Activated naive CD8-positive, alpha-beta T cell treated with anti-CD3 and anti-CD28 coated beads, Interleukin-2, amount 50 U/mL, for 16 hours (primary cell): Measurements from ENCODE around the gene TMEM271.
"Not testable (repeated sequence)": the region's sequence is repeated elsewhere in the genome, so short reads cannot be mapped to it uniquely, and the experiment has no call there.

ENCODE experiments used
- DNase-seq: peaks from one replicate; pipeline ENCODE4 v3.0.0-alpha.2; 2020; ENCODE audit warnings: low read depth, low spot score

Gene TMEM271

DNA sequence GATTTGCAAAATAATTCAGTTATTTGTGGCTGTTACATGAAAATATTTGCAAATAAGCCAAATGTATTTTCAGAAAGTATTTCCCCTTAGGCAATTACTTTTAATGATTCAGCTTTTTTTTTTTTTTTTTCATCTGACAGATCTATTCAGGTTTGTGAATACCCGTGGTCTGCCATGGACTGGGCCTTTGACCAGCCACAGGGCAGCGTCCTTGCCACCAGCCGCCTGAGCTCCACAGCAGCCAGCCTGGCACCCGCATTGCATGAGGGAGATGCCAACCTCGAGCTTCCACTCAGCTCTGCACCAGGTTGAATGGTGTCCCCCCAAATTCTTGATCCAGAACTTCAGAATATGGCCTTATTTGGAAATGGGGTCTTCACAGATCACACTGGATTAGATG, 14.7 kb downstream of the TMEM271 start:
- DNase-seq, result no peak

DNA sequence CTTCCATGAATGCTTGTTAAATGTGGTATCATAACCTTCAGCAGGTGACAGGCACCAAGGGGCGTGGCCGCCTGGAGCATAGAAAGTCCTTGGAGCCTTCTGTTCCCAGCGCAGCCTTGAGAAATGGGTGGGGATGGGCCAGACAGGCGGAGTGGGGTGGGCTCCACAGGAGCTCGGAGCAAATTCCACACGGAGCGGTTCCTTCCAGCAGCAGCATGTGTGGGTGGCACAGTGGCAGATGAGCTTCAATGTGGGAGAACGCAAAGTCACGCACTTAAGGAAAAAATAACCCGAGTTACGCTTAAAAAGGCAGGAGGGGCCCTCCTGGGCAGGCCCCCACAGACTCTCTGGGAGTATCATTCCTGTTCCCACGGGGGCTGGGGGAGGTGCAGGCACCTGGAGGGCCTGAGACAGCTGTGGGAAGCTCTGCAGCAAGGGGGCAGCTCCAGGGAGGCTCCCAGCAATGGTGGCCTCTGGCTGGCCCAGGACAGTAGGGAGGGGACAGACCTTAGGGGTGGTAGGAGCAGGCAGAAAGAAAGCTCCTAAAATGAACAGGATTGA, 15.3 kb downstream of the TMEM271 start:
- no peak for DNase-seq

DNA sequence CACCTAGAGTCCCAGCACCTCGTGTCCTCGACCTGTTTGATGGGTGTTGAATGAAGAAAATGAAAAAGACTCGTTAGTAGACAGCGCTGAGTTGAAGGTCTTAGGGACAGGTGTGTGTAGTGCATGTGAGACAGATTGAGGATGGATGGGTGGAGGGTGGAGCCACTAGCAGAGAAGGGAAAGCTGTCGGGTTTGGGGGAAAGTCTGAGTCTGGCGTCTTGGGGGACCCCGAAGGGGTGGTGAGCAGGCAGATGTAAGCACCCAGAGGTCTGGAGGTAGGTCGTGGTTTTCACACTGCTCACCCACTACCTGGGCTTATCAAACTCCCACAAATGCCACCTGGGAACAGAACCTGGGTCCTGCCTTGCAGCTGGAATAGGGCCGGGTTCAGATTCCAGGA, 16.0 kb downstream of the TMEM271 start:
- DNase-seq, result no peak

DNA sequence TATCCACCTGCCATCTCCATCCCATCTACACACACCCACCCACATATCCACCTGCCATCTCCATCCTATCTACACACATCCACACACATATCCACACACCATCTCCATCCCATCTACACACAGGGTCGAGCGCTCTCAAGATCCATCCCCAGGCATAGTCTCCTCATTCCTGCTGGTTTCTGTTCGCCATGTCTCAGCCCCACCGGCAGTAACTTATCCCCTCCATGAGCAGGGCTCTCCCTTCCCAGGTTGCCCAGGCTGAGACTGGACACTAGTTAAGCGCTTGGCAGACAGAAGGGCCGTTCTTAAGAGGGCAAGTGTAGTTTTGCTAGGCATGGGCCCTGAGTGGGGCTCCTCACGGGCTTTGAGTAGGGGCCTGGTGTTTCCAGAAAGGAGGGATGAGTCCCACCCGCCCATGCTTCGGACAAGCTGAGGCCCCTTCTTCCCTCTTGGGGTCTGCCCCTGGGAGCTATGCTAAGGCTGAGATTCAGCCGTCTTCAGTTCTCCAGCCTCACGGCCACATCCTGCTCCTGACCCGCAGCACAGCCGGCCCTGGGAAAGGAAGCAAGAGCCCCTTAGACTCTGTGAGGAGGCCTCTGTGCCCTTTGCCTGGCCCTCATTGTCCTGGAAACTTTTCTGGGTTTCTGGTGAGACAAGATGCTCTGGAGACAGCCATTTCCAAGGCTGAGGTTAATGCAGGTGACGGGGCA, 20.4 kb downstream of the TMEM271 start:
- no peak for DNase-seq

DNA sequence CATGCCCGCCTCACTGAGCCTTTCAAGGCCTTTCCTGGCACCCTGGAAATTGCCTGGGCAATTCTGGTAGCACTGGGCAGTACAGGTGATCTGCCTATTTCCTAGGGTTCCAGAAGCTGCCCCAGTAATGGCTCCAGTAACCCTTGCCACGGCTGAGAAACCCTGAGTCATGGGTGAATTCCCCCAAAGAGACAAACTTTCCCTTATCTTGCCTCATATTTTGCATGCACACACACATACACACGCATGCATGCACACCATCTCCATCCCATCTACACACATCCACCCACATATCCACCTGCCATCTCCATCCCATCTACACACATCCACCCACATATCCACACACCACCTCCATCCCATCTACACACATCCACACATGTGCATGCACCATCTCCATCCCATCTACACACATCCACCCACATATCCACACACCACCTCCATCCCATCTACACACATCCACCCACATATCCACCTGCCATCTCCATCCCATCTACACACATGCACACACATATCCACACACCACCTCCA, 21.2 kb downstream of the TMEM271 start:
- not testable (repeated sequence) for DNase-seq

DNA sequence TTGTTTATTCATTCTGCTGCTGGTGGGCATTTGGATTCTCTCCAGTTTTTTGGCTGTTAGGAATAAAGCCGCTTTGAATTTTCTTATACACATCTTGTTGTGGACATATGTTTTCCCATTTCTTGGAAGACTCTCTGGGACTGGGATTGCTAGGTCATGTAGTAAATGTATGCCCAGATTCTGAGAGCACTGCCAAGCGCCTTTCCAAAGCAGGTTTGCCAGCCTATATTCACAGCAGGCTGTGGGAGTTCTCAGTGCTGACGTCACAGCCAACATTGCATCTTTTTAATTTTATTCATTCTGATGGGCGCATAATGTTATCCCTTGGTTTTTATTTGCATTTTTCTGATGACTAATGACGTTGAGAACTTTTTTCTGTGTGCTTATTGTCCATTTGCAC, 24.1 kb downstream of the TMEM271 start:
- no peak for DNase-seq

DNA sequence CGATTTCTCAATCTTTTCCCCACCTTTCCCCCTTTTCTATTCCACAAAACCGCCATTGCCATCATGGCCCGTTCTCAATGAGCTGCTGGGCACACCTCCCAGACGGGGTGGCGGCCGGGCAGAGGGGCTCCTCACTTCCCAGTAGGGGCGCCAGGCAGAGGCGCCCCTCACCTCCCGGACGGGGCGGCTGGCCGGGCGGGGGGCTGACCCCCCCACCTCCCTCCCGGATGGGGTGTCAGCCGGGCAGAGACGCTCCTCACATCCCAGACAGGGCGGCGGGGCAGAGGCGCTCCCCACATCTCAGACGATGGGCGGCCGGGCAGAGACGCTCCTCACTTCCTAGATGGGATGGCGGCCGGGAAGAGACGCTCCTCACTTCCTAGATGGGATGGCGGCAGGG, 25.8 kb downstream of the TMEM271 start:
- not testable (repeated sequence) for DNase-seq

DNA sequence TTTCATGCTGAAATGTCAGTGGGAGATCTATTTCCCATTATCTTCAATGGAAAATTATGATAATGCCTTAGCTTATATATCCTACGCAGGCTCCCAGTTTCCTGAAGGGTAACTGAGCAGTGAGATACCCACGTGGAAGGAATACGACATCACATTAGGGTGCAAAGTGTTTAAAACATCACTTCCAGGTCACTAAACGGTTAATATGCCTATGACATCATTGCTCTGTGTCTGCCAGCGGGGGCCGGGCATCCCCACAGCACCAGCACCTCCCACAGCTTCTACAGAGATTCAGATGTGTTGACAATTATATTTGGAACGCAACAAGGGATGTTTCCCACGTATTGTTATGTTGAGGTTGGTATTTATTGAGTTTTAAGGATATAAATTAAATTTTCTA, 27.1 kb downstream of the TMEM271 start:
- DNase-seq, result no peak

DNA sequence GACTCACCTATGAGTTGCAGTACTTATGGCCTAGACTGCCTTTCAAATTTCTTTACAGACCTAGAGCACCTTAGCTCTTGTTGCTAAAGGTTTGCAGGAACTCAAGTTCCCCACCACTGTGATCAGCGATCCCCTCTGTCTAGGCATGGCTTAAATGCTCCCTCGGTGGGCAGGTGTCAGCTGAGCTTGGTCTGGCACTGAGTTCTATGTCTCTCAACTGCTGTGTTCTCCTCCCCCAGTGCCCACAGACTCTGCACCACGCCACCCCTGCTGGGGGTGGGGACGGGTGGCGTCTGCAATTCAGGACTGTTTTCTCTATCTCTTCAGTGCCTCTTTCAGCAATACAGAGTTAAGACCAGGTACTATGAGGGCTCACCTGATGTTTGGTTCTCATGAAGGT, 30.5 kb downstream of the TMEM271 start:
- no peak for DNase-seq

DNA sequence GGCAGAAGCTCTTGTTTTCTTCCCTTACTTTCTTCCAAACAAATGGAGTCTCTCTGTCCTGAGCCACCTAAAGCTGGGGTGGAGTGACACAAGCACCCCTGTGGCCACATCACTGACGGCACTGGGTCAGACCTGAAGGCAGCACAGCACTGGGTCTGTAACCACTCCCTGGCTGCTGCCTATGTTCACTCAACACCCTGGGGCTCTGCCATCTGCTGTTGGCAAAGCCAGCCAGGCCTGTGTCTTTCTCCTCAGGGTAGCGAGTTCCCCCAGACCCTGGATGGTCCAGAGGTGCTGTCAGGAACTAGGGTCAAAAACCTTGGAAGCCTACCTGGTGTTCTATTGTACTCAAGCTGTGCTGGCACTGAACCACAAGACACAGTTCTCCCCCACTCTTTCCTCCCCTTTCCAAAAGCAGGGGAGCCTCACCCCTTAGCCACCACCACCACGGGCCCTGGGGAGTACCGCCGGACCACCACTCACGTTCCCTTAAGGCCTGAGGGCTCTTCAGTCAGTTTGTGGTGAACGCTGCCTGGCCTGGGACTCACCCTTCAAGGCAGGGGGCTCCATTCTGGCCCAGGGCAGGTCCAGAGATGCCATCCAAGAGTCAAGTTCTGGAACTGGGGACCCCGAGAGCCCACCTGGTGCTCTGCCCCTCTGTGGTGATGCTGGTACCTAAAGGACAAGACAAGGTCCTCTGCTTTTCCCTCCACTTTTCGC, 31.5 kb downstream of the TMEM271 start:
- DNase-seq, result no peak

DNA sequence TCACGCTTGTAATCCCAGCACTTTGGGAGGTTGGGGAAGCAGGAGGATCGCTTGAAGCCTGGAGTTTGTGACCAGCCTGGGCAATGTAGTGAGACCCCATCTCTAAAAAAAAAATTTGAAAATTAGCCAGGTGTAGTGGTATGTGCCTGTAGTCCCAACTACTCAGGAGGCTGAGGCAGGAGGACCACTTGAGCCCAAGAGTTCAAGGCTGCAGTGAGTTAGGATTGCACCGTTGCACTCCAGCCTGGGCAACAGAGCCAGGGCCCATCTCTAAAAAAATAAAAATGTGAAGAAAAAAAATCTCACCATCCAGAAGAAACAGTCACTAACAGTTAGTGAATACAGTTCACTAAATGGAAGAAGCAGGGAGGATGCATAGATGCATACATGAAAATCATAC, 34.8 kb downstream of the TMEM271 start:
- DNase-seq, result no peak

DNA sequence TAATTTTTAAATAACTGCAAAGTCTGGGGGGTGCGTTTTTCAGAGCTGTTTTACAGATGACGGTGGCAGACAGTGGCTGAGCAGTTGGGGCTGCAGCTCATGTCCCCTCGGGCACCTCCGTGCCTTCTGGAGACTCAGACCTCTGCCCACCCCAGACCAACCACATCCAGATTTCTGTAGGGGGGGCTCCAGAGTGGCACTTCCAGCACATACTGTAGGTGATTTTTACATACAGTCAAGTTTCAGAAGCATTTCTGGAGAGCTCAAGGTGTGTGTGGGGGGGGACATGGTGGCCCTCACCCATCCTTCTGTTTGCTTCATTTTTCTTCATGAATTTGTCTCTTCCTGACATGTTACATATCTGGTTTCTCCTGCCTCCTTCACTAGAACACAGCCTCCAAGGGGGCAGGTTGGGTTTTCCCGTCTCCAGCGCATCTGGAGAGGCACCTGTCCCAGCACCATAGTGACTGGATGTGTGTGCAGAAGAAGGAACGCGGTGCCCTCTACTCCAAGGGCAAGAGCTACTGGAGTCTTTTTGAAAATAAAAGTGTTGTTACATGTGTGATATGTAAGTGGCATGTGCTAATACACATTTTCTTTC, 37.5 kb downstream of the TMEM271 start:
- no peak for DNase-seq

DNA sequence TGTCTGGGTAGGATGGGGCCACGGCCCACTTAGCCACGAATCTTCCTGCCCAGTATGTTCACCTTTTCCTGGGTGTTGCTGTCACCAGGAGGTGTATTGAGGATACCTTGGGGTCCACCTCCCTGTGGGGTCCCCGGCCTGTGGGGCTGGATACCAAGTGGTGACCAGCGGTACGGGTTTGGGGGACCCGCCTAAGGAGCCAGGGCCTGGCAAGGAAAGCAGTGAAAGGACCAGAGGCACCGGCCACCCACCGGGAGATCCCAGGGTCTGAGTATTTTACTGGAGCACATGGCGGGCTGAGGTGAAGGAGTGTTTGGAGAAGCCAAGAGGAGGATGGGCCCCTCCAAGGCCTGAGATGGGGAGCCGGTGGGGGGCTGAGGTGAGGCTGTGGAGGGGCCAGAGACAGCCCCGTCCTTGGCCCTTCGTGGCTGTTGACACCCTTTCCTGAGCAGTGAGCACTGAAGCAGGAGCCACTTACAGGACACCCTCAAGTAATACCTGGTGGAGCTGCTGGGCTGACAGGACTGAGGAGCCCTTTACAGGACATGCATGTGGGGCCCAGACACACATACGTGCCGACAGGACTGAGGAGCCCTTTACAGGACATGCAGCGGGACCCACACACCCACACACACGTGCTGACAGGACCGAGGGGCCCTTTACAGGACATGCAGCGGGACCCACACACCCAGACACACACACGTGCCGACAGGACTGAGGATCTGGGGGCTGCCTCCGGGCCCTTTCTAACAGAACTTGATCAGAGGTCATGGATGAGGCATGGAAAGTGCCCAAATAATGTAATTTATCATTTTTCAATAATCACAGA, 38.4 kb downstream of the TMEM271 start:
- no peak for DNase-seq

DNA sequence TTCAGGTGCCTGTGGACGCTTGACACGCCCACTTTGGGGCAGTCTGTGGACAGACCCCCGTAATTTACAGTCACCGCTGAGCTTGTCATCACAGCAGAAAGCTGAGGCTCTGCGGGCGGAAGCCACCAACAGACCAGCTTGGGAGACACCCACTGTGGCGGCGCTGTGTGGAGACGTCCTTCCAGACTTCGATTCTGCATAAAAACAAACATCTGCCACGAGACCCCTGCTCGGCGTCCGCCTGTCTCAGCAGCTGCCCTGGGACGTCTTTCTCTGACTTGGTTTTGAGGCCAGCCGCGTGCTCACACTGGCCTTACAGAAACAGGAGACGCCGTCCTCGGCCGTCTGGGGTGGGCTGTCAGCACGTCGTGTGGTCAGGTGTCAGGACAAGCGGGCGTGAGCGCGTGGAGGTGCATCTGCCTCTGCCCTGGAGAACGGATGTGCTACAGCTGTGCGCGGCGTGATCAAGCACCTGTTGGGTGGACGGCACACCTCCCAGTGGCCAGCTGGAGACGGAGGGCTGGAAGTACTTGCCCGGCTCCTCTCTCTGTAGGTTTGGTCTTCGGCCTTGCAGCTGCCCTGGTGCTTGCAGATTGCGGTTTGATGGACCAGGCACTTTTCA, 39.6 kb downstream of the TMEM271 start:
- no peak for DNase-seq

DNA sequence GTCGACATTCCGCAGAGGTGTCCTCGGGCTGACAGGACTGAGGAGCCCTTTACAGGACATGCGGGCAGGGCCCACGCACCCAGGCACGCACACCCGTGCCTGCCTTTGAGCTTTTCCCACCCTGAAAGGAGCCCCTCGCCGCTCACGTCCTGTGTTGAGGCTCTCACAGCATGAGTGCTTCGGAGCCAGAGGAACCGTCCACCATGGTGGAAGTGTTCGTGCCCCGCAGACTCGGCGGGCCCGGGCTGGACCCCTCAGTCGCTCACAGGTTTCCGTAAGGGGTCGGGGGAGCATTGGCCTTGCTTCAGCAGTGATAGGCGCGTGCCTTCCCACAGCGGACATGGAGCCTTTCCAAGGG, 40.2 kb downstream of the TMEM271 start:
- DNase-seq, result no peak

DNA sequence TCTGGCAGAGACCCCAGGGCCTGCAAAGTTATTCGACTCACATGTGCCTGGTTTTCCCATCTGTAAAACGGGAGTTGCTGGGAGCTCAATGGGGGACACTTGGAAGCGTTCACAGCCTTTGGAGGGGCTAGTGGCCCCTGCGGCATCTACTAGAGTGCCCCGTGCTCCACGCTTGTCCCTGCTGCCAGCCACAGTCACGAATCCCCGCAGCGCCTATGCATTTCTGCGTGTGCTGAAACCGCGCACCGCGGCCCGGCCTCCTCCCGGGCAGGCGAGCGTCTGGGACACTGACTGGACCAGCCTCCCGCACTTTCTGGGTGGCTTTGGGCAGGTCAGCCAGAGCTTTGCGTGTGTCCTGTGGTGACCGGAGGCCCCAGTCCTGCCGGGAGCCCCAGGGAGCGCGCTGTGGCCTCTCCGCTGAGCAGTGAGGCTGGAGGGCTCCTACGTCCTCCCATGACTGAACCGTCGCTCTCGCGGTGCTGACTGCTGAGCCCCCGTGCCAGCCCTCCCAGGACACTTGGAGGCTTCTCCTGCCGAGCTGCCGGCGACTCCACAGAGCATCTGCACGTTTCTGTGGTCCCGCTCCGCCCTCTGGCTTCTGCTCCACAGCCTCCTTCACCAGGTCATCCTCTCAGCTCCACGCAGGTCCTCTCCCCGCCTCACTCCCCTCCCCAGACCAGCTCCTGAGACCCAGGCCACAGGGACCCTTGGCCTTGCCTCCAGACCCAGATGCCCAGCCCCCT, 40.7 kb downstream of the TMEM271 start:
- DNase-seq, result no peak

DNA sequence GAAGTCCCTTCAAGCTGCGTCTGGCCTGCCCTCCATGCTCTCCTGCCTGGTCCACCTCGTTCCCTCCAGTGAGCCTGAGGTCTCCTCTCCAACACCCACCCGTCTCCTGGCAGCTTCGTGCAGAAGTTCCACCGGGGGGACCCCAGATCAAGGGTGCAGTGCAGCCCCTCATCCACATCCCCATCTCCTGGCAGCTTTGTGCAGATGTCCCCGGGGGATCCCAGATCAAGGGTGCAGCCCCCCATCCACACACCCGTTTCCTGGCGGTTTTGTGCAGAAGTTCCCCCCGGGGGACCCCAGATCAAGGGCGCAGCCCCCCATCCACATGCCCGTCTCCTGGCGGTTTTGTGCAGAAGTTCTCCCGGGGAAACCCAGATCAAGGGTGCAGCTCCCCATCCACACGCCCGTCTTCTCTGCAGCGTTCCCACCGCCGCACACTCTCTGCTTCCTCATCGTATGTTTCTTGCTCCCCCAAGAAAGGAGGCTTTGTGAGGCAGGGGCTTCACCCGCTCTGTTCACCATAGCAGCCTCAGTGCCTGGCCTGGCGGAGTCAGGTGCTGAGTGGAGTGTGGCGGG, 41.4 kb downstream of the TMEM271 start:
- no peak for DNase-seq

DNA sequence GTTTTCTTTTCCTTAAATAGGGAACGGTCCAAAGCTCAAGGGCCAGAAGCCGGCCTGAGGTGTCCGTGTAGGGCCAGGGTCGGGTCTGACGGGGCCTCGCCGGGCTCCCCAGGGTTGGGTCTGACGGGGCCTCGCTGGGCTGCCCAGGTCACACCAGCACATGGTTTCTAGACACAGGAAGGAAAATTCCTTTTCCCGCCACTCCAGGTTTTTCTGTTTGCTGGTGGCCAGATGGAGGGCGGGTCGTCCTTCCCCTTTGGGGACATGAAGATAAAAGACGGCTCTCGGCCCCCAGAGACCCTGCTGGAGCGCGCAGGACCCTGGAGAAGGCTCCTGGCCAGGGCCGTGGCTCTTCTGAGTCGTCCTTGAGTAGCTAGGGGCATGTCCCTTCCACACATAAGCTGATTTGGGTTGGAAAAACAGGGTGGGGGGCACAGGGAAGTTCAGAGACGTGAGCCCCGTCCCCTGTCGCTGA, 42.0 kb downstream of the TMEM271 start:
- no peak for DNase-seq

DNA sequence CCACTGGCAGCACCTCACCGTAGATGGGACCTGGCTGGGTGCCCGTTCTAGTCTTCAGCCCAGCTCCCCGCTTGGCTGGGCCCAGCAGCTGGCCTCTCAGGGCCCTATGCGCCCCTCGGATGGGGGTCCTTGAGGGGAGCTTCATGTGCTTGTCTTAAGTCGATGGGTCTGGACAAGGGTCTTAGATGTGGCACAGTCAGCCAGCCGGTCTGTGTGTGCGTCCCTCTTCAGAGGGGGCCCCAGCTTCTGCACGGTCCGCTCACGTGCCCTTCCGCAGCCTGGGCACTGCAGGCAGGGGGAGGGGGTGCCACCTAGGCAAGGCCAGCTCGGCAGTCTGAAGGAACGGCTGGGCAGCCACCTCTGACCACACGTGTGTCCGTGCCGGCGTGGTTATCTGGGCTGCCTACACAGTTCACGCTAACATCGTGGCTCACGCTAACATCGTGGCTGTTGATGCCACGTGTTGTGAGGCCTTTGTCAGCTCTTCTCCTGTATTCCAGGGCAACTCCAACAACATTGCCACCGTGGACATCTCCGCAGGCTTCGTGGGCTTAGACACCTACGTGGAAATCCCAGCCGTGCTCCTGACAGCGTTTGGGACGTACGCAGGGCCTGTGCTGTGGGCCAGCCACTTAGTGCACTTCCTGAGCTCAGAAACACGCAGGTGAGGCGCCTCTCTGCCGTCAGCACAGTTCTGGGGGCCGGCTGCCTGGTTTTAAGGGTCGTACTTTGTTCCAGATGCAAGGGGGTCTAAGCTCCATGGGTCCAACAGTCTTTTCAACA, 42.6 kb downstream of the TMEM271 start:
- DNase-seq, result no peak
